BE2C (cell line): ENCODE data around the gene PROSER3.
"Not testable (repeated sequence)": the region's sequence is repeated elsewhere in the genome, so short reads cannot be mapped to it uniquely, and the experiment has no call there.

ENCODE experiments used
- DNase-seq: peaks from one replicate; pipeline ENCODE4 v3.0.0-alpha.2; 2020
- H3K27me3 ChIP-seq: fragments of 250-450 bp; sonication (Bioruptor Pico); 2 replicates; pipeline ENCODE4 v1.5.1; 2020; ENCODE audit warnings: mild to moderate bottlenecking
- H3K36me3 ChIP-seq: fragments of 250-450 bp; sonication (Bioruptor Pico); 2 replicates; pipeline ENCODE4 v1.5.1; 2020; ENCODE audit warnings: mild to moderate bottlenecking
- H3K4me1 ChIP-seq: fragments of 250-450 bp; sonication (Bioruptor Pico); 2 replicates; pipeline ENCODE4 v1.5.1; 2020
- H3K4me3 ChIP-seq: 2 replicates; pipeline ENCODE4 v1.5.1; 2011; ENCODE audit warnings: low read depth, low read length
- H3K9me3 ChIP-seq: fragments of 250-450 bp; sonication (Bioruptor Pico); 2 replicates; pipeline ENCODE4 v1.5.1; 2020
- CTCF ChIP-seq: IDR thresholded peaks from 2 replicates; pipeline ENCODE4 v1.5.1; 2012; ENCODE audit warnings: mild to moderate bottlenecking, low read depth, low read length

The PROSER3 gene

GRCh38 chr19:35764432-35765315 lies 6.7 kb downstream of the PROSER3 start:
- H3K4me3 ChIP-seq: no peak overlapping the region
- no peaks in the 10 kb centered on the region for H3K9me3 ChIP-seq
- H3K27me3 ChIP-seq: no peaks in the 10 kb centered on the region
- DNase-seq: no peak
- H3K4me1 ChIP-seq: no peaks in the 10 kb centered on the region
- peaks cover 17% of the 10 kb centered on the region for H3K36me3 ChIP-seq
- TF ChIP-seq CTCF: no peak

GRCh38 chr19:35766571-35767104 lies 8.7 kb downstream of the PROSER3 start:
- no peak for DNase-seq
- Histone ChIP-seq H3K4me3 (no peak overlapping the region), H3K9me3 (no peaks in the 10 kb centered on the region), H3K4me1 (no peaks in the 10 kb centered on the region), H3K27me3 (no peaks in the 10 kb centered on the region), H3K36me3 (peaks cover 8% of the 10 kb centered on the region)
- TF ChIP-seq CTCF: no peak

GRCh38 chr19:35767288-35768081 lies 9.5 kb downstream of the PROSER3 start:
- Histone ChIP-seq H3K27me3 (no peaks in the 10 kb centered on the region), H3K4me3 (no peak overlapping the region), H3K36me3 (peaks cover 4% of the 10 kb centered on the region), H3K9me3 (no peaks in the 10 kb centered on the region), H3K4me1 (no peaks in the 10 kb centered on the region)
- DNase-seq: no peak
- no peak for TF ChIP-seq CTCF

GRCh38 chr19:35768082-35768421 lies 10.1 kb downstream of the PROSER3 start:
- no peak for DNase-seq
- H3K9me3 ChIP-seq: no peaks in the 10 kb centered on the region
- no peaks in the 10 kb centered on the region for H3K27me3 ChIP-seq
- TF ChIP-seq CTCF: no peak
- H3K4me3 ChIP-seq: no peak overlapping the region
- no peaks in the 10 kb centered on the region for H3K4me1 ChIP-seq
- H3K36me3 ChIP-seq: peaks cover 4% of the 10 kb centered on the region

GRCh38 chr19:35772362-35772761 lies 14.4 kb downstream of the PROSER3 start:
- H3K27me3 ChIP-seq, DNase-seq, H3K4me3 ChIP-seq, H3K36me3 ChIP-seq, H3K4me1 ChIP-seq, H3K9me3 ChIP-seq: not testable (repeated sequence)

GRCh38 chr19:35773020-35773806 lies 15.2 kb downstream of the PROSER3 start:
- TF ChIP-seq CTCF: no peak
- H3K4me3 ChIP-seq: no peak overlapping the region
- no peaks in the 10 kb centered on the region for H3K27me3 ChIP-seq
- peaks cover 6% of the 10 kb centered on the region for H3K4me1 ChIP-seq
- DNase-seq: no peak
- H3K9me3 ChIP-seq: no peaks in the 10 kb centered on the region
- no peaks in the 10 kb centered on the region for H3K36me3 ChIP-seq
